Astrocyte of the spinal cord (primary cell): Measurements from ENCODE around the gene COMMD7.

Experiments used
- DNase-seq: peaks from one replicate; pipeline ENCODE4 v3.0.0; 2011; ENCODE audit warnings: low read depth, low spot score
- H3K4me3 ChIP-seq: 2 replicates; pipeline ENCODE4 v1.5.1; 2011; ENCODE audit warnings: low read depth, mild to moderate bottlenecking, low read length, moderate library complexity
- in situ Hi-C: cut with HindIII; loops from 2 replicates; pipeline ENCODE4 v1.10.0; 2017; ENCODE audit warnings: low sequenced_read_pairs
- TF ChIP-seq, protein P1 (sequence below): IDR thresholded peaks from 2 replicates; pipeline ENCODE4 v1.5.1; 2012; ENCODE audit warnings: low read depth, mild to moderate bottlenecking, low read length, inconsistent platforms

COMMD7 gene

GRCh38 chr20:32675223-32675975 is 67.9 kb downstream of the COMMD7 start:
- no peak for DNase-seq
- in situ Hi-C loops = no loop called here

GRCh38 chr20:32674362-32674789 is 68.9 kb downstream of the COMMD7 start:
- in situ Hi-C loops = no loop called here
- peak; percentile 48 for DNase-seq
- no peak overlapping the region for H3K4me3 ChIP-seq
- TF ChIP-seq, protein P1, sequence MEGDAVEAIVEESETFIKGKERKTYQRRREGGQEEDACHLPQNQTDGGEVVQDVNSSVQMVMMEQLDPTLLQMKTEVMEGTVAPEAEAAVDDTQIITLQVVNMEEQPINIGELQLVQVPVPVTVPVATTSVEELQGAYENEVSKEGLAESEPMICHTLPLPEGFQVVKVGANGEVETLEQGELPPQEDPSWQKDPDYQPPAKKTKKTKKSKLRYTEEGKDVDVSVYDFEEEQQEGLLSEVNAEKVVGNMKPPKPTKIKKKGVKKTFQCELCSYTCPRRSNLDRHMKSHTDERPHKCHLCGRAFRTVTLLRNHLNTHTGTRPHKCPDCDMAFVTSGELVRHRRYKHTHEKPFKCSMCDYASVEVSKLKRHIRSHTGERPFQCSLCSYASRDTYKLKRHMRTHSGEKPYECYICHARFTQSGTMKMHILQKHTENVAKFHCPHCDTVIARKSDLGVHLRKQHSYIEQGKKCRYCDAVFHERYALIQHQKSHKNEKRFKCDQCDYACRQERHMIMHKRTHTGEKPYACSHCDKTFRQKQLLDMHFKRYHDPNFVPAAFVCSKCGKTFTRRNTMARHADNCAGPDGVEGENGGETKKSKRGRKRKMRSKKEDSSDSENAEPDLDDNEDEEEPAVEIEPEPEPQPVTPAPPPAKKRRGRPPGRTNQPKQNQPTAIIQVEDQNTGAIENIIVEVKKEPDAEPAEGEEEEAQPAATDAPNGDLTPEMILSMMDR = peak; percentile 80

More at GRCh38 chr20:32675223-32675975, 67.9 kb downstream of the COMMD7 start:
- H3K4me3 ChIP-seq = no peak overlapping the region
- TF ChIP-seq, protein P1 = no peak

- DNase-seq = no peak
- TF ChIP-seq, protein P1 = no peak
- H3K4me3 ChIP-seq = no peak overlapping the region
- in situ Hi-C loops = no loop called here
These were observed 70.0 kb downstream of the COMMD7 start for GRCh38 chr20:32672982-32673851.

GRCh38 chr20:32672394-32672981 is 70.8 kb downstream of the COMMD7 start:
- in situ Hi-C loops = no loop called here
- no peak overlapping the region for H3K4me3 ChIP-seq
- no peak for DNase-seq
- TF ChIP-seq, protein P1 = no peak

- DNase-seq = no peak
- in situ Hi-C loops = no loop called here
- TF ChIP-seq, protein P1 = no peak
- no peak overlapping the region for H3K4me3 ChIP-seq
These were observed 72.4 kb downstream of the COMMD7 start for GRCh38 chr20:32670773-32671455.

DNA sequence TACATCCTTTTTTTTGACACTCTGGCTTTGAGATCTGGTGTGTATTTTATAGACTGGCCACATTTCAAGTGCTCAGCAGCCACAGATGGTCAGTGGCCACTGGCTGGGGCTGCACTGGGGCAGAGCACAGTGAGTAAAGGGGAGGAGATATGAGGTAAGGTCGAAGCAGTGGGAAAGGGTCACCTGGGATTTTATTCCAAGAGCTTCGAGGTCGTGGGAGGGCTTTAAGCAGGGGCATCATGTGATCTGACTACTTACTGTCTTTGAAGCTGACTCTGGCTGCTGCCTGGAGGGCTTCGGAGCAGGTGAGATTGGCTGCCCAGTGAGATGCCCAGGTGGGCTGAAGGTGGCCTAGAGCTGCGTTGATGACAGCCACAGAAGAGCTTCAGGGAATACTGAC is 76.2 kb downstream of the COMMD7 start:
- DNase-seq = no peak
- H3K4me3 ChIP-seq = no peak overlapping the region
- in situ Hi-C loops = no loop called here
- TF ChIP-seq, protein P1 = no peak
